ENCODE results near the gene MUC5B.

Gene MUC5B

GRCh38 chr11:1225386-1226225 is 2.7 kb downstream of the MUC5B start:
- Histone ChIP-seq H3K27ac (no peak overlapping the region), H3K27me3 (ENCODE audit: insufficient read depth, low read depth) (peaks cover 44% of the 10 kb centered on the region), H3K36me3 (ENCODE audit: insufficient read depth) (no peaks in the 10 kb centered on the region), H4K20me1 (ENCODE audit: insufficient read depth) (no peaks in the 10 kb centered on the region), H3K4me2 (no peak overlapping the region), H2AFZ (ENCODE audit: low read depth) (no peak overlapping the region), H3K4me3 (IDR thresholded peaks at IDR 0.05; ENCODE audit: insufficient read depth, low read depth, low read length) (no peak overlapping the region), H3K9ac (no peak overlapping the region), H3K4me1 (ENCODE audit: low read depth, poor library complexity, severe bottlenecking) (no peaks in the 10 kb centered on the region), H3K79me2 (ENCODE audit: insufficient read depth, low read depth) (no peaks in the 10 kb centered on the region)
- no peak for TF ChIP-seq CTCF (conservative IDR thresholded peaks at IDR 0.05; ENCODE audit: low read depth, low read length)

GRCh38 chr11:1226226-1226985 is 3.5 kb downstream of the MUC5B start:
- Histone ChIP-seq H4K20me1 (ENCODE audit: insufficient read depth) (no peaks in the 10 kb centered on the region), H3K27ac (no peak overlapping the region), H3K36me3 (ENCODE audit: insufficient read depth) (no peaks in the 10 kb centered on the region), H3K9ac (no peak overlapping the region), H3K4me3 (IDR thresholded peaks at IDR 0.05; ENCODE audit: insufficient read depth, low read depth, low read length) (no peak overlapping the region), H3K79me2 (ENCODE audit: insufficient read depth, low read depth) (no peaks in the 10 kb centered on the region), H3K4me1 (ENCODE audit: low read depth, poor library complexity, severe bottlenecking) (no peaks in the 10 kb centered on the region), H3K4me2 (no peak overlapping the region), H2AFZ (ENCODE audit: low read depth) (no peak overlapping the region), H3K27me3 (ENCODE audit: insufficient read depth, low read depth) (peaks cover 46% of the 10 kb centered on the region)
- TF ChIP-seq CTCF (conservative IDR thresholded peaks at IDR 0.05; ENCODE audit: low read depth, low read length), result no peak

DNA sequence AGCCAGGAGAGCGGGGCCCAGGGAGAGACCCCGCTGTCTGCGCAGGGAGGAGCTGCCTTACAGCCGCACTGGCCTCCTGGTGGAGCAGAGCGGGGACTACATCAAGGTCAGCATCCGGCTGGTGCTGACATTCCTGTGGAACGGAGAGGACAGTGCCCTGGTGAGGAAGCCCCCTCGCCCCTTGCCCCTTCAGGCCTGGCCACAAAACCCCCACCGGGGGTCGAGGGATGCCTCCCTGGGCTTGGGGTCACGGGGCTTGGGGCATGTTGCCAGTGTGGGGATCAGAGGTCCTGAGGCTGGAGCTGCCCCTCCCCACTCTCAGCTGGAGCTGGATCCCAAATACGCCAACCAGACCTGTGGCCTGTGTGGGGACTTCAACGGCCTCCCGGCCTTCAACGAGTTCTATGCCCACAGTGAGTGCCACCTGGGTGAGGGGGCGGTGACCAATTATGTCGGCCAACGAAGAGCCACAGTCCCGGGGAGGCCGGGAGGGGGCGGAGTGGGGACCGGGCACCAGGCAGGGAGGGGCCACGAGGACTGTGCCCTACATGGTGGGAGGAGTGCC is 4.2 kb downstream of the MUC5B start:
- peaks cover 47% of the 10 kb centered on the region for H3K27me3 ChIP-seq (ENCODE audit: insufficient read depth, low read depth)
- H2AFZ ChIP-seq (ENCODE audit: low read depth), result no peak overlapping the region
- no peaks in the 10 kb centered on the region for H4K20me1 ChIP-seq (ENCODE audit: insufficient read depth)
- H3K4me3 ChIP-seq (IDR thresholded peaks at IDR 0.05; ENCODE audit: insufficient read depth, low read depth, low read length), result no peak overlapping the region
- no peak for TF ChIP-seq CTCF (conservative IDR thresholded peaks at IDR 0.05; ENCODE audit: low read depth, low read length)
- H3K4me1 ChIP-seq (ENCODE audit: low read depth, poor library complexity, severe bottlenecking), result no peaks in the 10 kb centered on the region
- H3K27ac ChIP-seq, result no peak overlapping the region
- no peak overlapping the region for H3K4me2 ChIP-seq
- H3K9ac ChIP-seq, result no peak overlapping the region
- no peaks in the 10 kb centered on the region for H3K36me3 ChIP-seq (ENCODE audit: insufficient read depth)
- no peaks in the 10 kb centered on the region for H3K79me2 ChIP-seq (ENCODE audit: insufficient read depth, low read depth)

- Histone ChIP-seq H3K4me1 (ENCODE audit: low read depth, poor library complexity, severe bottlenecking) (no peaks in the 10 kb centered on the region), H2AFZ (ENCODE audit: low read depth) (no peak overlapping the region), H3K36me3 (ENCODE audit: insufficient read depth) (no peaks in the 10 kb centered on the region), H3K79me2 (ENCODE audit: insufficient read depth, low read depth) (no peaks in the 10 kb centered on the region), H3K27ac (no peak overlapping the region), H3K27me3 (ENCODE audit: insufficient read depth, low read depth) (peaks cover 49% of the 10 kb centered on the region), H3K9ac (no peak overlapping the region), H4K20me1 (ENCODE audit: insufficient read depth) (no peaks in the 10 kb centered on the region), H3K4me2 (no peak overlapping the region), H3K4me3 (IDR thresholded peaks at IDR 0.05; ENCODE audit: insufficient read depth, low read depth, low read length) (no peak overlapping the region)
- TF ChIP-seq CTCF (conservative IDR thresholded peaks at IDR 0.05; ENCODE audit: low read depth, low read length), result no peak
These were observed 4.8 kb downstream of the MUC5B start for GRCh38 chr11:1227551-1228100.

All from KMS-11 (cell line).